SW 1271 (cell line): ENCODE results near the gene ZKSCAN4.

Experiments
- DNase-seq, 2 experiments: peaks; one replicate each; lab custom pipeline; 2025; lab: John Stamatoyannopoulos, UW

ZKSCAN4 gene

GRCh38 chr6:28252009-28252975, at the start of gene ZKSCAN4:
ZKSCAN4 (minus strand) TSS chr6:28252269; CDS start chr6:28251980, 289 bp downstream.
- DNase-seq, result peak; percentile 28 to 91

- no peak for DNase-seq
These were observed 44.5 kb upstream of the ZKSCAN4 start for GRCh38 chr6:28296520-28297060.

GRCh38 chr6:28295326-28295725, 43.3 kb upstream of the ZKSCAN4 start:
- no peak for DNase-seq

- no peak for DNase-seq
These were observed 39.5 kb upstream of the ZKSCAN4 start for GRCh38 chr6:28291573-28291972.

GRCh38 chr6:28282926-28283325, 30.9 kb upstream of the ZKSCAN4 start:
- DNase-seq, result no peak

GRCh38 chr6:28281288-28282064, 29.4 kb upstream of the ZKSCAN4 start, which contains the start of gene PGBD1:
PGBD1 (plus strand) TSS chr6:28281572; CDS start chr6:28283814, 2,242 bp downstream.
- no peak for DNase-seq

GRCh38 chr6:28280595-28281287, 28.7 kb upstream of the ZKSCAN4 start:
- no peak for DNase-seq

GRCh38 chr6:28277746-28278145, 25.7 kb upstream of the ZKSCAN4 start:
- no peak for DNase-seq

GRCh38 chr6:28274888-28275287, 22.8 kb upstream of the ZKSCAN4 start:
- no peak for DNase-seq

GRCh38 chr6:28269492-28269891, 17.4 kb upstream of the ZKSCAN4 start:
- peak; percentile 80 to 91 for DNase-seq

- DNase-seq, result no peak
These were observed 15.6 kb upstream of the ZKSCAN4 start for GRCh38 chr6:28267695-28268059.

- DNase-seq, result peak; percentile 75 to 90
These were observed 15.1 kb upstream of the ZKSCAN4 start, which contains the start of gene ZSCAN26 for GRCh38 chr6:28266962-28267694. ZSCAN26 (plus strand) TSS chr6:28267143; CDS start chr6:28271920, 4,777 bp downstream.

GRCh38 chr6:28266563-28266961, 14.5 kb upstream of the ZKSCAN4 start:
- DNase-seq, result no peak

GRCh38 chr6:28264834-28265401, 12.8 kb upstream of the ZKSCAN4 start:
- no peak for DNase-seq

- no peak for DNase-seq
These were observed 11.9 kb upstream of the ZKSCAN4 start for GRCh38 chr6:28263922-28264321.

- DNase-seq, result no peak
These were observed 7.1 kb upstream of the ZKSCAN4 start, which contains the start of gene NKAPL for GRCh38 chr6:28258877-28259777. NKAPL (plus strand) TSS chr6:28259297; CDS start chr6:28259372, 75 bp downstream.

GRCh38 chr6:28257042-28257441, 5.0 kb upstream of the ZKSCAN4 start:
- DNase-seq, result no peak

- peak in 1 of 2 experiments; percentile 2 for DNase-seq
These were observed 2.1 kb upstream of the ZKSCAN4 start for GRCh38 chr6:28254121-28254519.

GRCh38 chr6:28251661-28252008, 434 bp downstream of the ZKSCAN4 start:
- DNase-seq, result peak in 1 of 2 experiments; percentile 37

- DNase-seq, result no peak
These were observed 1.3 kb downstream of the ZKSCAN4 start for GRCh38 chr6:28250747-28251146.
